HG02885 (cell line): ENCODE data around the gene PARM1.

Experiments used
- ATAC-seq: cut with Tn5 transposase; IDR thresholded peaks from one replicate; pipeline ENCODE4 v1.9.1; 2021; ENCODE audit warnings: mild to moderate bottlenecking; ENCODE audit not compliant: unreplicated experiment, poor library complexity

PARM1 gene

GRCh38 chr4:75057369-75057768 lies 124.5 kb downstream of the PARM1 start:
- ATAC-seq, result no peak

- ATAC-seq, result no peak
These were observed 125.6 kb downstream of the PARM1 start for GRCh38 chr4:75058486-75058885.

GRCh38 chr4:75063433-75063832 lies 130.5 kb downstream of the PARM1 start:
- no peak for ATAC-seq

GRCh38 chr4:75065909-75066308 lies 133.0 kb downstream of the PARM1 start:
- no peak for ATAC-seq

GRCh38 chr4:75069493-75070074 lies 136.7 kb downstream of the PARM1 start:
- ATAC-seq, result peak; percentile 80

GRCh38 chr4:75071317-75071716 lies 138.4 kb downstream of the PARM1 start:
- ATAC-seq, result no peak

GRCh38 chr4:75080888-75081287 lies 148.0 kb downstream of the PARM1 start:
- no peak for ATAC-seq

GRCh38 chr4:75081561-75081960 lies 148.6 kb downstream of the PARM1 start:
- ATAC-seq, result no peak

GRCh38 chr4:75087416-75087815 lies 154.5 kb downstream of the PARM1 start:
- no peak for ATAC-seq

- peak; percentile 70 for ATAC-seq
These were observed 154.9 kb downstream of the PARM1 start for GRCh38 chr4:75087865-75088264.

- no peak for ATAC-seq
These were observed 156.3 kb downstream of the PARM1 start for GRCh38 chr4:75089206-75089605.

- peak; percentile 85 for ATAC-seq
These were observed 166.4 kb downstream of the PARM1 start for GRCh38 chr4:75099321-75099720.
